Neural crest cell (in vitro differentiated cells): ENCODE results near the gene OBSCN. TPM values are rescaled to one million over a fixed set of nuclear protein-coding genes. Genes with fewer than 3 reads are reported as not detected.

ENCODE experiments used
- DNase-seq: peaks from one replicate; pipeline ENCODE4 v3.0.0; 2021; ENCODE audit warnings: low read depth, mixed read lengths, low spot score
- H3K27ac Mint-ChIP-seq: one replicate; pipeline ENCODE4 v1.8.0; 2021; ENCODE audit warnings: mild to moderate bottlenecking, mixed read lengths; ENCODE audit not compliant: unreplicated experiment
- H3K27me3 Mint-ChIP-seq: 2 replicates; pipeline ENCODE4 v1.8.0; 2021; ENCODE audit warnings: low read depth, mild to moderate bottlenecking, mixed read lengths
- H3K36me3 Mint-ChIP-seq: 2 replicates; pipeline ENCODE4 v1.8.0; 2021; ENCODE audit warnings: low read depth, mild to moderate bottlenecking, mixed read lengths
- H3K4me1 Mint-ChIP-seq: 2 replicates; pipeline ENCODE4 v1.8.0; 2021; ENCODE audit warnings: mixed read lengths
- H3K4me3 Mint-ChIP-seq: one replicate; pipeline ENCODE4 v1.8.0; 2021; ENCODE audit warnings: mild to moderate bottlenecking, mixed read lengths
- H3K9me3 Mint-ChIP-seq: 2 replicates; pipeline ENCODE4 v1.8.0; 2021; ENCODE audit warnings: mixed read lengths
- total RNA-seq: library from RNA; stranded (reverse); gene quantifications from 2 replicates; pipeline ENCODE4 v1.2.1, GENCODE V29; 2021
- TF ChIP-seq, protein P1 (sequence below): fragments of 200-600 bp; sonication (generic); conservative IDR thresholded peaks from 2 replicates; pipeline ENCODE4 v1.5.0; 2021; ENCODE audit warnings: antibody characterized with exemption, mild to moderate bottlenecking

Gene OBSCN
- total RNA-seq, 1 donor from 2014 or later, result 40.1 TPM

DNA sequence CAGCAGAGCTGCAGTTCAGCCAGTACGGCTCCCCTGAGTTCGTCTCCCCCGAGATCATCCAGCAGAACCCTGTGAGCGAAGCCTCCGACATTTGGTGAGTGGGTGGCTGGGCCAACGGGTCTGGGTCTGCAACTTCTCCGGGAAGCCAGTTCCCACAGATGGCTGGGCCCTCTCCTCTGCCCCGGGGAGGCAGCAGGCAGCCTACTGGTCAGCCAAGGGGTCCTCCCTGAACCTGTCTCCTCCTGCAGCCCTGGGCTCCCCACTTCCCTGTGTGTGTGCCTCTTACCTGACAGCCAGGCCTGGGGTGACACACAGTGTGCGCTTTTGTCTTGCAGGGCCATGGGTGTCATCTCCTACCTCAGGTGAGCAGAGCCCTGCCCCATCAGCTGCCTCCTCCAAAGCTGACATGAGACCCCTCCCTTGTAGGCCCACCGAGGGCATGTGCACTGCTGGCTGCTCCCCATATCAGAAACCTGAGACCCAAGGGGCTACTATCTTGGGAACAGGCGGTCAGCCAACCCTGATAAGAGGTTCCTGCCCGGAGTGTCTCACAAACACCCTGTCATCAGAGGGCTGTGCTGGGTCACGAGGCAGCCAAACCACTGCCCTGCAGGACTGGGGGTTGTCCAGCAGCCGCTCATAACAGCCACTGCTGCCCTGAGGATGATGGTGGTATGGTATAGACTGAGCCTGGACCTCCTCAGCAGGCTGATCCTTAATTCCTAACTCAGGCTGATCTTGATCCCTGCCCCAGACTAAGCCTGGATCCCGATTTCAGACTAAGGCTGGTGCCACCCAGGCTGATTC, 161.2 kb downstream of the OBSCN start:
- TF ChIP-seq, protein P1, sequence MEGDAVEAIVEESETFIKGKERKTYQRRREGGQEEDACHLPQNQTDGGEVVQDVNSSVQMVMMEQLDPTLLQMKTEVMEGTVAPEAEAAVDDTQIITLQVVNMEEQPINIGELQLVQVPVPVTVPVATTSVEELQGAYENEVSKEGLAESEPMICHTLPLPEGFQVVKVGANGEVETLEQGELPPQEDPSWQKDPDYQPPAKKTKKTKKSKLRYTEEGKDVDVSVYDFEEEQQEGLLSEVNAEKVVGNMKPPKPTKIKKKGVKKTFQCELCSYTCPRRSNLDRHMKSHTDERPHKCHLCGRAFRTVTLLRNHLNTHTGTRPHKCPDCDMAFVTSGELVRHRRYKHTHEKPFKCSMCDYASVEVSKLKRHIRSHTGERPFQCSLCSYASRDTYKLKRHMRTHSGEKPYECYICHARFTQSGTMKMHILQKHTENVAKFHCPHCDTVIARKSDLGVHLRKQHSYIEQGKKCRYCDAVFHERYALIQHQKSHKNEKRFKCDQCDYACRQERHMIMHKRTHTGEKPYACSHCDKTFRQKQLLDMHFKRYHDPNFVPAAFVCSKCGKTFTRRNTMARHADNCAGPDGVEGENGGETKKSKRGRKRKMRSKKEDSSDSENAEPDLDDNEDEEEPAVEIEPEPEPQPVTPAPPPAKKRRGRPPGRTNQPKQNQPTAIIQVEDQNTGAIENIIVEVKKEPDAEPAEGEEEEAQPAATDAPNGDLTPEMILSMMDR, result no peak
- Mint-ChIP-seq H3K27me3 (no peaks in the 10 kb centered on the region), H3K9me3 (no peaks in the 10 kb centered on the region), H3K4me1 (no peaks in the 10 kb centered on the region), H3K36me3 (no peaks in the 10 kb centered on the region), H3K4me3 (no peak overlapping the region), H3K27ac (no peak overlapping the region)
- DNase-seq, result no peak

DNA sequence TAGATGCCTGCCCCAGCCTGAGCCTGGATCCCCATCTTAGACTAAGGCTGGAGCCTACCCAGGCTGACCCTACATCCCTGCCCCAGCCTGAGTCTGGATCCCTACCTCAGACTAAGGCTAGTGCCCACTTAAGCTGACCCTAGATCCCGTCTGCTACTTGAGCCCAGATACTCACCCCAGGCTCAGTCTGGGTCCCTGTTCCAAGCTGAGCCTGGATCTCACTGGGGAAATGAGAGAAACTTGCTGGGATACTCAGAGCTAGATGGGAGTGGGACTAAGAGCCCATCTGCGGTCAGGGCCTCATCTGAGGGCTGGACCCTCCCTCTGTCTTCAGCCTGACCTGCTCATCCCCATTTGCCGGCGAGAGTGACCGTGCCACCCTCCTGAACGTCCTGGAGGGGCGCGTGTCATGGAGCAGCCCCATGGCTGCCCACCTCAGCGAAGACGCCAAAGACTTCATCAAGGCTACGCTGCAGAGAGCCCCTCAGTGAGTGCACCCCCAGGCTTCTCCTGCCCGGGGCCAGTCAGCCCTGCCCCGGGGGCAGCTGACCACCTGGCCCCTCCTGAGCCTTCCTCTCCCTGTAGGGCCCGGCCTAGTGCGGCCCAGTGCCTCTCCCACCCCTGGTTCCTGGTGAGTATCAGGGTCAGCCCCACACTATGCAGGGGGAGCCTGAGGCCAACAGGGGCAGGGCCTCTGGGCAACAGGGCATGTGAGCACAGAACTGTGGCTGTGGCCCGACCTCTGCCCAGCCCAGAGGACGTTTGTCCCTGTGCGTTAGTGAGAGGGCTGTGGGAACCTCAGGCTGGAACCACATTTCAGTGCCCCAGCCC, 162.0 kb downstream of the OBSCN start:
- Mint-ChIP-seq H3K4me3 (no peak overlapping the region), H3K27ac (no peak overlapping the region), H3K9me3 (no peaks in the 10 kb centered on the region), H3K4me1 (no peaks in the 10 kb centered on the region), H3K27me3 (no peaks in the 10 kb centered on the region), H3K36me3 (no peaks in the 10 kb centered on the region)
- no peak for DNase-seq
- TF ChIP-seq, protein P1, result no peak

DNA sequence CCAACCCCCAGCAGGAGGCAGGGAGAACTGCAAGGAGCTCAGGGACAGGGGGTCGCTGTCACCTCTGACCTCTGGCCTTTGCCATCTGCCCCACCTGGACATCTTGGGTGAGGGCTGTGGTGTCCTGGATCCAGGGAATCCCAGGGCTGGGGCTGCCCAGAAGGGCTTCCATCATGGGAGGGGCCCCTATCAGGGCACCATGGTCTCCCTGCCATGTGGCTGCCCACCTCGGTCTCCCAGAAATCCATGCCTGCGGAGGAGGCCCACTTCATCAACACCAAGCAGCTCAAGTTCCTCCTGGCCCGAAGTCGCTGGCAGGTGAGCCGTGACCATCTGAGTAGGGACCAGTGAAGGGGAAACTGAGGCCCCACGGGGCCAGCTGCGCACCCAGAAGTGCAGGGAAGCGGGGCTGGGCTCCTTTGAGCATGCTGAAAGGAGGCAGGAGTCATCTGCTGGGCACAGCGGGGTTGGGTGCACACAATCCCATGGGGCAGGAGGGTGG, 162.6 kb downstream of the OBSCN start:
- no peaks in the 10 kb centered on the region for H3K9me3 Mint-ChIP-seq
- no peaks in the 10 kb centered on the region for H3K27me3 Mint-ChIP-seq
- no peak for DNase-seq
- H3K27ac Mint-ChIP-seq, result no peak overlapping the region
- no peaks in the 10 kb centered on the region for H3K36me3 Mint-ChIP-seq
- H3K4me1 Mint-ChIP-seq, result no peaks in the 10 kb centered on the region
- TF ChIP-seq, protein P1, result no peak
- H3K4me3 Mint-ChIP-seq, result no peak overlapping the region

DNA sequence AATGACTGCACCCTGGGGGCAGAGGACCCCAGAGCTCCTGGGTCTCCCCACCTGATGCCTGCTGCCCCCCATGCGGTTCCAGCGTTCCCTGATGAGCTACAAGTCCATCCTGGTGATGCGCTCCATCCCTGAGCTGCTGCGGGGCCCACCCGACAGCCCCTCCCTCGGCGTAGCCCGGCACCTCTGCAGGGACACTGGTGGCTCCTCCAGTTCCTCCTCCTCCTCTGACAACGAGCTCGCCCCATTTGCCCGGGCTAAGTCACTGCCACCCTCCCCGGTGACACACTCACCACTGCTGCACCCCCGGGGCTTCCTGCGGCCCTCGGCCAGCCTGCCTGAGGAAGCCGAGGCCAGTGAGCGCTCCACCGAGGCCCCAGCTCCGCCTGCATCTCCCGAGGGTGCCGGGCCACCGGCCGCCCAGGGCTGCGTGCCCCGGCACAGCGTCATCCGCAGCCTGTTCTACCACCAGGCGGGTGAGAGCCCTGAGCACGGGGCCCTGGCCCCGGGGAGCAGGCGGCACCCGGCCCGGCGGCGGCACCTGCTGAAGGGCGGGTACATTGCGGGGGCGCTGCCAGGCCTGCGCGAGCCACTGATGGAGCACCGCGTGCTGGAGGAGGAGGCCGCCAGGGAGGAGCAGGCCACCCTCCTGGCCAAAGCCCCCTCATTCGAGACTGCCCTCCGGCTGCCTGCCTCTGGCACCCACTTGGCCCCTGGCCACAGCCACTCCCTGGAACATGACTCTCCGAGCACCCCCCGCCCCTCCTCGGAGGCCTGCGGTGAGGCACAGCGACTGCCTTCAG, 163.3 kb downstream of the OBSCN start:
- Mint-ChIP-seq H3K27me3 (no peaks in the 10 kb centered on the region), H3K27ac (no peak overlapping the region), H3K36me3 (no peaks in the 10 kb centered on the region), H3K9me3 (no peaks in the 10 kb centered on the region), H3K4me3 (no peak overlapping the region), H3K4me1 (no peaks in the 10 kb centered on the region)
- TF ChIP-seq, protein P1, result no peak
- DNase-seq, result no peak

DNA sequence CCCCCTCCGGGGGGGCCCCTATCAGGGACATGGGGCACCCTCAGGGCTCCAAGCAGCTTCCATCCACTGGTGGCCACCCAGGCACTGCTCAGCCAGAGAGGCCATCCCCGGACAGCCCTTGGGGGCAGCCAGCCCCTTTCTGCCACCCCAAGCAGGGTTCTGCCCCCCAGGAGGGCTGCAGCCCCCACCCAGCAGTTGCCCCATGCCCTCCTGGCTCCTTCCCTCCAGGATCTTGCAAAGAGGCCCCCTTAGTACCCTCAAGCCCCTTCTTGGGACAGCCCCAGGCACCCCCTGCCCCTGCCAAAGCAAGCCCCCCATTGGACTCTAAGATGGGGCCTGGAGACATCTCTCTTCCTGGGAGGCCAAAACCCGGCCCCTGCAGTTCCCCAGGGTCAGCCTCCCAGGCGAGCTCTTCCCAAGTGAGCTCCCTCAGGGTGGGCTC, 163.9 kb downstream of the OBSCN start:
- Mint-ChIP-seq H3K9me3 (no peaks in the 10 kb centered on the region), H3K27ac (no peak overlapping the region), H3K4me3 (no peak overlapping the region), H3K27me3 (no peaks in the 10 kb centered on the region), H3K4me1 (no peaks in the 10 kb centered on the region), H3K36me3 (no peaks in the 10 kb centered on the region)
- DNase-seq, result no peak
- TF ChIP-seq, protein P1, result no peak
